Measurements from ENCODE around the gene RPL38.

RPL38 gene

GRCh38 chr17:74181341-74181740 lies 22.1 kb upstream of the RPL38 start:
- no peak overlapping the region for H3K4me2 ChIP-seq (ENCODE audit: low read depth, low read length, poor library complexity, severe bottlenecking)
- H3K36me3 ChIP-seq (ENCODE audit: low read length): no peaks in the 10 kb centered on the region
- H3K27ac ChIP-seq (ENCODE audit: low read depth, low read length): no peak overlapping the region
- TF ChIP-seq EZH2phosphoT487 (conservative IDR thresholded peaks at IDR 0.05; ENCODE audit: low read length): no peak
- H3F3A ChIP-seq (ENCODE audit: insufficient read depth): no peaks in the 10 kb centered on the region
- no peaks in the 10 kb centered on the region for H4K20me1 ChIP-seq (ENCODE audit: low read depth, low read length)
- H3K9me3 ChIP-seq (ENCODE audit: insufficient read depth, low read length): no peaks in the 10 kb centered on the region
- no peak overlapping the region for H3K9ac ChIP-seq (ENCODE audit: low read length)
- H3K9me2 ChIP-seq (replicated peaks; ENCODE audit: insufficient read depth, low read length): no peaks in the 10 kb centered on the region
- no peak overlapping the region for H3K4me3 ChIP-seq (ENCODE audit: insufficient read depth, low read length, poor library complexity, severe bottlenecking)
- H3K27me3 ChIP-seq (ENCODE audit: low read length): no peaks in the 10 kb centered on the region
- H2AFZ ChIP-seq (ENCODE audit: low read depth, low read length, severe bottlenecking): no peak overlapping the region
- no peaks in the 10 kb centered on the region for H3K79me2 ChIP-seq (ENCODE audit: insufficient read depth, low read length)

DNA sequence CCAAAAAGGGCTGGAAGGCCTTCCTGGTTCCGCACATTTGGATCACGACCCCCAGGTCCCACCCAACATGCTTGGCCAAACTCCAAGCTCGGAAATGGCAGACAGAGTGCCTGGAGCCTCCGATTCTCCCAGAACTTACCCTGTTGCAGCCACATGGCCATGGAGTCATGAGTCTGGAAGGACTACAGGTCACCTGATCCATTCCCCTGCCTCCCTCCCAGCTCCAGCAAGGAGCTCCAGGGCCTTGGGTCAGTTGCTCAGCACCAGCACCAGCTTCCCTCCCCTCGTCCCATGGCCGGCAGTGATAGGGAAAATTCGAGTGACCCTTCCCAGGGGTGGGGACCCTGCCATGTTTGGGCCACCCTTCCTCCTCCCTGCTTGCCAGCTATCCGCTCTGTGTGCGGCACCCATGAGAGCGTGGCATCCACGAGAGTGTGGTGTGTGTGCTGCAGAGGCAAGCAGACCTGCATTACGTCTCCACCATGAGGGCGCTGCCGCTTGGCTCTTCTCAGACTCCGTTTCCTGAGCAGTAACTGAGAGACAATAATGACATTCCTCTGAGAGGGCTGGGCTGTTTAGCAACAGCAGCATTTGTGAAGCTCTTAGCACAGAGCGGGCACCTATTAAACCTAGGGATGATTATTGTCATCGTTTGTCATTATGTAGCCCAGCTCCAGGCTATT lies 21.3 kb upstream of the RPL38 start:
- Histone ChIP-seq H3K9ac (ENCODE audit: low read length) (no peak overlapping the region), H3K9me3 (ENCODE audit: insufficient read depth, low read length) (no peaks in the 10 kb centered on the region), H3K4me3 (ENCODE audit: insufficient read depth, low read length, poor library complexity, severe bottlenecking) (no peak overlapping the region), H3K4me2 (ENCODE audit: low read depth, low read length, poor library complexity, severe bottlenecking) (no peak overlapping the region), H4K20me1 (ENCODE audit: low read depth, low read length) (no peaks in the 10 kb centered on the region), H3K27me3 (ENCODE audit: low read length) (no peaks in the 10 kb centered on the region), H3K79me2 (ENCODE audit: insufficient read depth, low read length) (no peaks in the 10 kb centered on the region), H3K36me3 (ENCODE audit: low read length) (no peaks in the 10 kb centered on the region), H2AFZ (ENCODE audit: low read depth, low read length, severe bottlenecking) (no peak overlapping the region), H3F3A (ENCODE audit: insufficient read depth) (no peaks in the 10 kb centered on the region), H3K27ac (ENCODE audit: low read depth, low read length) (no peak overlapping the region), H3K9me2 (replicated peaks; ENCODE audit: insufficient read depth, low read length) (no peaks in the 10 kb centered on the region)
- no peak for TF ChIP-seq EZH2phosphoT487 (conservative IDR thresholded peaks at IDR 0.05; ENCODE audit: low read length)

- Histone ChIP-seq H3K4me2 (ENCODE audit: low read depth, low read length, poor library complexity, severe bottlenecking) (no peak overlapping the region), H4K20me1 (ENCODE audit: low read depth, low read length) (no peaks in the 10 kb centered on the region), H3K9me2 (replicated peaks; ENCODE audit: insufficient read depth, low read length) (no peaks in the 10 kb centered on the region), H3K36me3 (ENCODE audit: low read length) (no peaks in the 10 kb centered on the region), H3K9me3 (ENCODE audit: insufficient read depth, low read length) (no peaks in the 10 kb centered on the region), H3F3A (ENCODE audit: insufficient read depth) (no peaks in the 10 kb centered on the region), H3K9ac (ENCODE audit: low read length) (no peak overlapping the region), H3K27ac (ENCODE audit: low read depth, low read length) (no peak overlapping the region), H3K27me3 (ENCODE audit: low read length) (no peaks in the 10 kb centered on the region), H3K79me2 (ENCODE audit: insufficient read depth, low read length) (no peaks in the 10 kb centered on the region), H3K4me3 (ENCODE audit: insufficient read depth, low read length, poor library complexity, severe bottlenecking) (no peak overlapping the region), H2AFZ (ENCODE audit: low read depth, low read length, severe bottlenecking) (no peak overlapping the region)
- TF ChIP-seq EZH2phosphoT487 (conservative IDR thresholded peaks at IDR 0.05; ENCODE audit: low read length): no peak
- TF ChIP-seq, protein P1, sequence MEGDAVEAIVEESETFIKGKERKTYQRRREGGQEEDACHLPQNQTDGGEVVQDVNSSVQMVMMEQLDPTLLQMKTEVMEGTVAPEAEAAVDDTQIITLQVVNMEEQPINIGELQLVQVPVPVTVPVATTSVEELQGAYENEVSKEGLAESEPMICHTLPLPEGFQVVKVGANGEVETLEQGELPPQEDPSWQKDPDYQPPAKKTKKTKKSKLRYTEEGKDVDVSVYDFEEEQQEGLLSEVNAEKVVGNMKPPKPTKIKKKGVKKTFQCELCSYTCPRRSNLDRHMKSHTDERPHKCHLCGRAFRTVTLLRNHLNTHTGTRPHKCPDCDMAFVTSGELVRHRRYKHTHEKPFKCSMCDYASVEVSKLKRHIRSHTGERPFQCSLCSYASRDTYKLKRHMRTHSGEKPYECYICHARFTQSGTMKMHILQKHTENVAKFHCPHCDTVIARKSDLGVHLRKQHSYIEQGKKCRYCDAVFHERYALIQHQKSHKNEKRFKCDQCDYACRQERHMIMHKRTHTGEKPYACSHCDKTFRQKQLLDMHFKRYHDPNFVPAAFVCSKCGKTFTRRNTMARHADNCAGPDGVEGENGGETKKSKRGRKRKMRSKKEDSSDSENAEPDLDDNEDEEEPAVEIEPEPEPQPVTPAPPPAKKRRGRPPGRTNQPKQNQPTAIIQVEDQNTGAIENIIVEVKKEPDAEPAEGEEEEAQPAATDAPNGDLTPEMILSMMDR (IDR thresholded peaks at IDR 0.05; ENCODE audit: insufficient read depth, low read length, poor library complexity, severe bottlenecking): no peak
These were observed 20.1 kb upstream of the RPL38 start for GRCh38 chr17:74183411-74183810.

- no peaks in the 10 kb centered on the region for H3F3A ChIP-seq (ENCODE audit: insufficient read depth)
- H3K79me2 ChIP-seq (ENCODE audit: insufficient read depth, low read length): no peaks in the 10 kb centered on the region
- no peaks in the 10 kb centered on the region for H3K27me3 ChIP-seq (ENCODE audit: low read length)
- H2AFZ ChIP-seq (ENCODE audit: low read depth, low read length, severe bottlenecking): no peak overlapping the region
- no peak overlapping the region for H3K9ac ChIP-seq (ENCODE audit: low read length)
- H4K20me1 ChIP-seq (ENCODE audit: low read depth, low read length): no peaks in the 10 kb centered on the region
- H3K4me3 ChIP-seq (ENCODE audit: insufficient read depth, low read length, poor library complexity, severe bottlenecking): no peak overlapping the region
- H3K36me3 ChIP-seq (ENCODE audit: low read length): no peaks in the 10 kb centered on the region
- H3K4me2 ChIP-seq (ENCODE audit: low read depth, low read length, poor library complexity, severe bottlenecking): no peak overlapping the region
- no peaks in the 10 kb centered on the region for H3K9me2 ChIP-seq (replicated peaks; ENCODE audit: insufficient read depth, low read length)
- H3K27ac ChIP-seq (ENCODE audit: low read depth, low read length): no peak overlapping the region
- TF ChIP-seq, protein P1 (IDR thresholded peaks at IDR 0.05; ENCODE audit: insufficient read depth, low read length, poor library complexity, severe bottlenecking): no peak
- TF ChIP-seq EZH2phosphoT487 (conservative IDR thresholded peaks at IDR 0.05; ENCODE audit: low read length): no peak
- no peaks in the 10 kb centered on the region for H3K9me3 ChIP-seq (ENCODE audit: insufficient read depth, low read length)
These were observed 17.8 kb upstream of the RPL38 start for GRCh38 chr17:74185571-74186185.

Data from SU-DHL-6 (cell line).